Activated CD4-positive, CD25-positive, alpha-beta regulatory T cell treated with anti-CD3 and anti-CD28 coated beads, Interleukin-2, amount 50 U/mL, for 16 hours (primary cell): ENCODE measurements around the gene TERT.

Experiments used
- DNase-seq: peaks from one replicate; pipeline ENCODE4 v3.0.0-alpha.2; 2020; ENCODE audit warnings: low read depth, low spot score

Gene TERT

GRCh38 chr5:1318659-1319251, 23.9 kb upstream of the TERT start:
- no peak for DNase-seq

GRCh38 chr5:1317921-1318565, 23.2 kb upstream of the TERT start:
- DNase-seq, result no peak

GRCh38 chr5:1316588-1317340, 21.9 kb upstream of the TERT start:
- no peak for DNase-seq

GRCh38 chr5:1315709-1316587, 21.1 kb upstream of the TERT start:
- DNase-seq, result peak; percentile 30

- no peak for DNase-seq
Measured at GRCh38 chr5:1315018-1315708, 20.3 kb upstream of the TERT start.

- DNase-seq, result no peak
Measured at GRCh38 chr5:1314564-1314982, 19.7 kb upstream of the TERT start.

- no peak for DNase-seq
Measured at GRCh38 chr5:1312993-1313833, 18.3 kb upstream of the TERT start.

- DNase-seq, result no peak
Measured at GRCh38 chr5:1312206-1312605, 17.3 kb upstream of the TERT start.

GRCh38 chr5:1311439-1312055, 16.7 kb upstream of the TERT start:
- no peak for DNase-seq

GRCh38 chr5:1310118-1310517, 15.2 kb upstream of the TERT start:
- no peak for DNase-seq

- no peak for DNase-seq
Measured at GRCh38 chr5:1304033-1304432, 9.2 kb upstream of the TERT start.

GRCh38 chr5:1302258-1302657, 7.4 kb upstream of the TERT start:
- no peak for DNase-seq

- DNase-seq, result no peak
Measured at GRCh38 chr5:1300581-1301083, 5.8 kb upstream of the TERT start.

GRCh38 chr5:1299961-1300360, 5.1 kb upstream of the TERT start:
- no peak for DNase-seq

GRCh38 chr5:1299511-1299850, 4.6 kb upstream of the TERT start:
- no peak for DNase-seq

GRCh38 chr5:1298723-1299510, 4.0 kb upstream of the TERT start:
- DNase-seq, result no peak

GRCh38 chr5:1298067-1298551, 3.2 kb upstream of the TERT start:
- no peak for DNase-seq

GRCh38 chr5:1297243-1297642, 2.4 kb upstream of the TERT start:
- DNase-seq, result no peak

- no peak for DNase-seq
Measured at GRCh38 chr5:1295650-1296037, 776 bp upstream of the TERT start.
